Measurements from ENCODE around the gene MYO7A.

MYO7A gene

GRCh38 chr11:77187776-77188632 lies 60.0 kb downstream of the MYO7A start:
- peak; percentile 79 for DNase-seq

GRCh38 chr11:77188633-77189491 lies 60.8 kb downstream of the MYO7A start:
- DNase-seq = no peak

- no peak for DNase-seq
These were observed 61.7 kb downstream of the MYO7A start for GRCh38 chr11:77189588-77190210.

- DNase-seq = no peak
These were observed 62.5 kb downstream of the MYO7A start for GRCh38 chr11:77190331-77191075.

GRCh38 chr11:77191429-77191822 lies 63.4 kb downstream of the MYO7A start:
- no peak for DNase-seq

- DNase-seq = no peak
These were observed 63.9 kb downstream of the MYO7A start for GRCh38 chr11:77191823-77192495.

- no peak for DNase-seq
These were observed 65.1 kb downstream of the MYO7A start for GRCh38 chr11:77193167-77193566.

- DNase-seq = no peak
These were observed 66.1 kb downstream of the MYO7A start for GRCh38 chr11:77193911-77194830.

- no peak for DNase-seq
These were observed 67.2 kb downstream of the MYO7A start for GRCh38 chr11:77195071-77195755.

GRCh38 chr11:77196961-77197360 lies 68.9 kb downstream of the MYO7A start:
- no peak for DNase-seq

- DNase-seq = no peak
These were observed 69.7 kb downstream of the MYO7A start for GRCh38 chr11:77197626-77198320.

GRCh38 chr11:77198440-77198849 lies 70.4 kb downstream of the MYO7A start:
- no peak for DNase-seq

- no peak for DNase-seq
These were observed 71.2 kb downstream of the MYO7A start for GRCh38 chr11:77199137-77199745.

GRCh38 chr11:77200351-77201268 lies 72.6 kb downstream of the MYO7A start:
- DNase-seq = no peak

GRCh38 chr11:77201370-77201769 lies 73.3 kb downstream of the MYO7A start:
- no peak for DNase-seq

GRCh38 chr11:77201991-77202841 lies 74.2 kb downstream of the MYO7A start:
- DNase-seq = no peak
